Body of pancreas (tissue), 4 donors: ENCODE results near the gene CRACDL.

Experiments
- POLR2A ChIP-seq, 3 donors: fragments of 450-650 bp; IDR thresholded peaks; one replicate each; pipeline ENCODE4 v1.6.1; 2016; ENCODE audit warnings: antibody characterized with exemption in 3 of 3, mild to moderate bottlenecking in 2 of 3
- TF ChIP-seq, protein P1 (sequence below), 7 experiments: fragments of 450-650 bp in 4 of 7; fragments of 200-600 bp in 3 of 7; sonication (generic) in 3 of 7; IDR thresholded peaks; one replicate each; pipeline ENCODE4 v1.5.1; 2016 to 2019; ENCODE audit warnings: antibody characterized with exemption in 7 of 7

DNA sequence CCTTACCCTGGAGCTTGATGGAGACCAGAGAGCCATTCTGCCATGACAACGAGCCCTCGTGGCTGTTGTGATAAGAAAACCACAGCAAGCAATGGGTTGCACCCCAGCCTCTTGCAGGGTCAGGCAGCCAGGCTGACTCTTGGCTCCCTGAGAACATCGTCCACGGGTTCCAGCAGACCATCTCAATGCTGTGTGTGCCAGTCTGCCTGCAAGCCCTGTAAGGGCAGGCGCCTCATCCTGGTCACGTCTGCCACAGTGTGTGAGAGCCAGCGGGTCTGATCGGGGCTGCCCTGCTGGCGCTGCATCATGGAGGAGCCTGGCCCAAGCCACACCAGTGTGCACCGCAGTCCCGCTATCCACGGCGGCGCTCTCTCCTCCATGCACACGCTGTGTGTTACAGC, 134.1 kb downstream of the CRACDL start:
- TF ChIP-seq, protein P1, sequence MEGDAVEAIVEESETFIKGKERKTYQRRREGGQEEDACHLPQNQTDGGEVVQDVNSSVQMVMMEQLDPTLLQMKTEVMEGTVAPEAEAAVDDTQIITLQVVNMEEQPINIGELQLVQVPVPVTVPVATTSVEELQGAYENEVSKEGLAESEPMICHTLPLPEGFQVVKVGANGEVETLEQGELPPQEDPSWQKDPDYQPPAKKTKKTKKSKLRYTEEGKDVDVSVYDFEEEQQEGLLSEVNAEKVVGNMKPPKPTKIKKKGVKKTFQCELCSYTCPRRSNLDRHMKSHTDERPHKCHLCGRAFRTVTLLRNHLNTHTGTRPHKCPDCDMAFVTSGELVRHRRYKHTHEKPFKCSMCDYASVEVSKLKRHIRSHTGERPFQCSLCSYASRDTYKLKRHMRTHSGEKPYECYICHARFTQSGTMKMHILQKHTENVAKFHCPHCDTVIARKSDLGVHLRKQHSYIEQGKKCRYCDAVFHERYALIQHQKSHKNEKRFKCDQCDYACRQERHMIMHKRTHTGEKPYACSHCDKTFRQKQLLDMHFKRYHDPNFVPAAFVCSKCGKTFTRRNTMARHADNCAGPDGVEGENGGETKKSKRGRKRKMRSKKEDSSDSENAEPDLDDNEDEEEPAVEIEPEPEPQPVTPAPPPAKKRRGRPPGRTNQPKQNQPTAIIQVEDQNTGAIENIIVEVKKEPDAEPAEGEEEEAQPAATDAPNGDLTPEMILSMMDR (IDR thresholded peaks at IDR 0.05): no peak
- TF ChIP-seq POLR2A (IDR thresholded peaks at IDR 0.05): no peak
